ENCODE data around the gene MMD2.

- TF ChIP-seq CTCF (conservative IDR thresholded peaks at IDR 0.05 in 1 of 2, IDR thresholded peaks at IDR 0.05 in 1 of 2; ENCODE audit: low read depth in 1 of 2, low read length in 2 of 2) (no peak), EZH2 (IDR thresholded peaks at IDR 0.05; ENCODE audit: low read length, missing control alignments) (no peak)
Observed at GRCh38 chr7:4895766-4896165, 63.2 kb downstream of the MMD2 start.

Measured in fibroblast of lung (primary cell).